ENCODE data around the gene MEIOB.

MEIOB gene

DNA sequence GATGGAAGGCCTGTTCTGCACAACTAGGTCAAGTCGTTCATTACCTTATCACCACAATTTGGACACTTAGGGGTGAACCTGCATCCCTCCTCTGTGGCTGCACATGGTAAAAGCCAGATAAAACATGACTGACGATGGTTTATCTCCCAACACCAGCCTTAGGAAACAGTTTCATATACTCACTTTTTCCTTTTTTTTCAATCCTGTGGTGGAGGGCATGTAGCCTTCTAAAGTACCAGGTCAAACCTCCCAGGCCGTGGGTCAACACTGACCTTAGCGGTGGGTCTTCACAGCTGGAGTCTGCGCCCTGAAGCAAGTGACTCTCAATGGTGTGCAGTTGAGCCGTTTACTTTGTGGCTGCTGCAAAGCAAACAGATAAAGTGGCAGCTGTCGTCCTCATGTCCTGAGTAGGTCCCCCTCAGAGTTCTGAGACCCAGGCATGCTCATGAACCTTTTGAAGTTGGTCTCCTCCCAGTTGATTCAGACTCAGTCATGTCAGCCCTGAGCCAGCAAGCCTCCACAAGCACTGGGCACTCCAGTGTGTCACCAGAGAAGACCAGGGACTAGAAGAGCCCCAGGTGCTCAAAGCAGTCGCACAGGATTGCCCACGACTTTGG, 39.0 kb downstream of the MEIOB start:
- Mint-ChIP-seq H3K27ac (no peak overlapping the region), H3K4me1 (peaks cover 22% of the 10 kb centered on the region), H3K9me3 (no peaks in the 10 kb centered on the region), H3K4me3 (no peak overlapping the region), H3K27me3 (no peaks in the 10 kb centered on the region), H3K36me3 (peaks cover 5% of the 10 kb centered on the region)
- no peak for ATAC-seq

DNA sequence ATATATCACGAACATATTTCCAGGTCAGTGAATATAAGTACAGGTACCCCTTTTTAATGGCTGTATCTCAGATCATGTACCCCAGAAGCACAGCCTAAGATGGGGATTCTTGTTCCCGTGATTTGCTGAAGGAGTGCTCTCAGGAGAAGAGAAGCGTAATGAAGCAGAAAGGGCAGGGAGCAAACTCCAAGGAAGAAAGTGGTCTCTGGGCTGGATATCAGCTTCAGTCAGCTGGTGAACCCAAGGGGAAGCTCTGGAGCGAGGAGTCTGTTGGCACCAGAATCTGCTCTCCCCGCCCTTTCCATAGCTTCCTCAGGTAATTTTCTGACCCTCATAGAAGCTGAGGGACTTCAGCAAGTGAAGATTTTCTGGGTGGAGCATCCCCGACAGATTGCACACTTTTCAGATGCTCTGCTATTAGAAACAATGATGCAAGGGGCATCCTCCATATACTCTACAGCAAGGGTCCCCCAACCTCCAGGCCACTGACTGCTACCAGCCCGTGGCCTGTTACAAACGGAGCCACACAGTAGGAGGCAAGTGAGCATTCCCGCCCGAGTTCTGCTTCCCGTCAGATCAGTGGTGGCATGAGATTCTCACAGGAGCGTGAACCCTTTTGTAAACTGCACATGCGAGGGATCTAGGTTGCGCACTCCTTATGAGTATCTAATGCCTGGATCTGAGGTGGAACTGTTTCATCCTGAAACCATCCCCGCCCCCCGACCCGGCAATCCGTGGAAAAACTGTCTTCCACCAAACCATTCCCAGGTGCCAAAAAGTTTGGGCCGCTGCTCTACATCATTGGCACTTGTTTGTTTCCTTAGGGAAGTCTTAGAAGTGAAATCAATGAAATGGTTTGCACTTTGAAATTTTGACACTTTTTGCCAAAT, 40.5 kb downstream of the MEIOB start:
- Mint-ChIP-seq H3K36me3 (peaks cover 5% of the 10 kb centered on the region), H3K9me3 (no peaks in the 10 kb centered on the region), H3K4me3 (no peak overlapping the region), H3K27me3 (no peaks in the 10 kb centered on the region), H3K27ac (no peak overlapping the region), H3K4me1 (peaks cover 29% of the 10 kb centered on the region)
- no peak for ATAC-seq

GRCh38 chr16:1830213-1830612, 41.8 kb downstream of the MEIOB start:
- Mint-ChIP-seq H3K9me3 (no peaks in the 10 kb centered on the region), H3K4me3 (no peak overlapping the region), H3K27ac (no peak overlapping the region), H3K36me3 (peaks cover 5% of the 10 kb centered on the region), H3K27me3 (no peaks in the 10 kb centered on the region), H3K4me1 (peaks cover 29% of the 10 kb centered on the region)
- ATAC-seq: no peak

DNA sequence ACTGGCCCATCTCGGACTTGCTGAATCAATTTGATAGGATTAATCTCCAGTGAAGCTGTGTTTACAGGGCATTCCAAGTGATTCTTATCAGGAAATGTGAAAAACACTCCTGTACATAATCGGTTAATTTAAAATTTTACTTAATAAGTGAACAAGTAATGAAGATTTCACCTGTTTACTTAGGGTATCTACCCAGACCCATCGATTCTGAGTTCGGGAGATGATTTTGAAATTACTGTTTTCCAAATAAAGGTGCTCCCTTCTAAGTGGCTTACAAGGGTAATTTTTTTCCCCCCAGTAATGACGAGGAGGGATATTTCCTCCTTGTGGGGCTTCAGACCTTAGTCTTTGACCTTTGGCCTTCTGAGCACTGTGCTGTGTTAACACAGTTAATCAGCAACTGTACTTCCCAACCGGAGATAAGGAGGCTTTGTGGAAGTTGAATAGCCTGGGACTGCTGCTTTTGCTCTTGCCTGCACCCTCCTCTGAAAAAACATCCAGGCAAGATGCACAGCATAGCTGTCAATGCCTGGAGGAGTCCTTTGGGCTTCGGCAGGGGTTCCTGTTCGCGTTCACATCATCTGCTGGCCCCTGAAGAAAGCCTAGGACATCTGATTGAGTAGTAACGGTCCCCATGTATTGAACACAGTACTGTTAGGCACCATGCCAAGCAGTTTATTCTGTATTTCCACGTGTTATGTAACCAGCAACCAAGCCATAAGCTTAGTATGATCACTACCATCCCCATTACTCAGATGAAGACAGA, 43.1 kb downstream of the MEIOB start:
- H3K27ac Mint-ChIP-seq: no peak overlapping the region

GRCh38 chr16:1826691-1827573, 45.0 kb downstream of the MEIOB start, which contains the start of the genes FAHD1 and HAGH:
Gene FAHD1, plus strand, starts transcription at chr16:1827206. Its CDS starts 33 bp downstream, at chr16:1827239.
Gene HAGH, minus strand, starts transcription at chr16:1826825. Its CDS starts 38 bp downstream, at chr16:1826787.
- ATAC-seq: peak; percentile 95

More for the DNA sequence above, 43.1 kb downstream of the MEIOB start:
- no peak for ATAC-seq
- H3K4me1 Mint-ChIP-seq: peaks cover 41% of the 10 kb centered on the region
- H3K27me3 Mint-ChIP-seq: no peaks in the 10 kb centered on the region
- H3K9me3 Mint-ChIP-seq: no peaks in the 10 kb centered on the region
- H3K4me3 Mint-ChIP-seq: no peak overlapping the region
- peaks cover 5% of the 10 kb centered on the region for H3K36me3 Mint-ChIP-seq

GRCh38 chr16:1825864-1826690, 45.9 kb downstream of the MEIOB start:
- ATAC-seq: peak; percentile 83
- Mint-ChIP-seq H3K9me3 (no peaks in the 10 kb centered on the region), H3K4me3 (peak overlapping the region; percentile 71), H3K27ac (peak overlapping the region; percentile 80), H3K4me1 (peaks cover 43% of the 10 kb centered on the region), H3K36me3 (no peaks in the 10 kb centered on the region), H3K27me3 (no peaks in the 10 kb centered on the region)

More at GRCh38 chr16:1826691-1827573, 45.0 kb downstream of the MEIOB start, which contains the start of the genes FAHD1 and HAGH:
- H3K4me3 Mint-ChIP-seq: peak within 1 kb of the TSS; percentile 81
- H3K9me3 Mint-ChIP-seq: no peaks in the 10 kb centered on the region
- no peaks in the 10 kb centered on the region for H3K36me3 Mint-ChIP-seq
- peaks cover 43% of the 10 kb centered on the region for H3K4me1 Mint-ChIP-seq
- no peaks in the 10 kb centered on the region for H3K27me3 Mint-ChIP-seq
- peak within 1 kb of the TSS; percentile 80 for H3K27ac Mint-ChIP-seq

- H3K36me3 Mint-ChIP-seq: no peaks in the 10 kb centered on the region
- H3K27ac Mint-ChIP-seq: no peak overlapping the region
- no peaks in the 10 kb centered on the region for H3K9me3 Mint-ChIP-seq
- ATAC-seq: no peak
- no peaks in the 10 kb centered on the region for H3K27me3 Mint-ChIP-seq
- H3K4me3 Mint-ChIP-seq: peak overlapping the region; percentile 71
- H3K4me1 Mint-ChIP-seq: peaks cover 37% of the 10 kb centered on the region
Observed at GRCh38 chr16:1825381-1825863, 46.5 kb downstream of the MEIOB start.

DNA sequence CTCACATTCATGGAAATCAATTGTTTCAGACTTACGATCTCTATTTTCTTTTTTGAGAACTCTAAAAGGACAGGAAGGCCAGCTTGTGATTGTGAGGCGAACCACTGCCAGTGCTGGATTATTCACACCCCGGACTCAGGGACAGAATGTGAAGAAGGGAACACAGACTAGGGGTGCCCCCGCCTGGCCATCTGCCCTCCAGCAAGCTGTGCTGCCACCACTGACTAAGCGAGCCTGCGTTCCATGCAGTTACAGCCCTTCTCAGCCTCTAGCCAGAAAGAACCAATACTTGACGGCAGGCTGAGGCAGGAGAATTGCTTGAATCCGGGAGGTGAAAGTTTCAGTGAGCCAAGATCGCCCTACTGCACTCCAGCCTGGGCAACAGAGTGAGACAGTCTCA, 48.1 kb downstream of the MEIOB start:
- H3K27ac Mint-ChIP-seq: no peak overlapping the region
- H3K4me1 Mint-ChIP-seq: peaks cover 22% of the 10 kb centered on the region
- no peaks in the 10 kb centered on the region for H3K9me3 Mint-ChIP-seq
- H3K4me3 Mint-ChIP-seq: no peak overlapping the region
- no peak for ATAC-seq
- no peaks in the 10 kb centered on the region for H3K27me3 Mint-ChIP-seq
- H3K36me3 Mint-ChIP-seq: no peaks in the 10 kb centered on the region

- H3K36me3 Mint-ChIP-seq: peaks cover 1% of the 10 kb centered on the region
- no peaks in the 10 kb centered on the region for H3K9me3 Mint-ChIP-seq
- no peak for ATAC-seq
- no peaks in the 10 kb centered on the region for H3K27me3 Mint-ChIP-seq
- H3K27ac Mint-ChIP-seq: no peak overlapping the region
- no peak overlapping the region for H3K4me3 Mint-ChIP-seq
- H3K4me1 Mint-ChIP-seq: peaks cover 20% of the 10 kb centered on the region
Observed at GRCh38 chr16:1822801-1823200, 49.2 kb downstream of the MEIOB start.

GRCh38 chr16:1821861-1822611, 49.9 kb downstream of the MEIOB start:
- no peak overlapping the region for H3K4me3 Mint-ChIP-seq
- H3K36me3 Mint-ChIP-seq: peaks cover 9% of the 10 kb centered on the region
- H3K4me1 Mint-ChIP-seq: peaks cover 14% of the 10 kb centered on the region
- no peaks in the 10 kb centered on the region for H3K9me3 Mint-ChIP-seq
- H3K27me3 Mint-ChIP-seq: no peaks in the 10 kb centered on the region
- no peak for ATAC-seq
- no peak overlapping the region for H3K27ac Mint-ChIP-seq

DNA sequence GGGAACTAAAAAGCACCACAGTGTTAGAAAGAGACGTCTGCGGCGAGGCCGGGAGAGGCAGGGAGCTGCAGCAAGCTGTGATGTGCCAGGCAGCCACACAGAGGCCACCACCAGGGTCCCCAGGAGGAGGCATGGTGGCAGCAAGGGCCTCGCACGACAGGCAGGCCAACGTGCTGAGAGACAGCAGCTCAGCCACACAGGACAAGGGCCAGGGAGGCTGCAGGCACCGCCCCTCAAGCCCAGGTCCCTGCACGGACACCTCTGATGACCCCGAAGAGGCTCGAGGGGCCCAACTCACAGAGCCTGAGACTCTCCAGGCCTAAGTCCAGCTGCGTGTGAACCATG, 51.0 kb downstream of the MEIOB start:
- Mint-ChIP-seq H3K9me3 (no peaks in the 10 kb centered on the region), H3K27me3 (no peaks in the 10 kb centered on the region), H3K4me1 (peaks cover 14% of the 10 kb centered on the region), H3K4me3 (no peak overlapping the region), H3K36me3 (peaks cover 9% of the 10 kb centered on the region), H3K27ac (no peak overlapping the region)
- ATAC-seq: no peak

DNA sequence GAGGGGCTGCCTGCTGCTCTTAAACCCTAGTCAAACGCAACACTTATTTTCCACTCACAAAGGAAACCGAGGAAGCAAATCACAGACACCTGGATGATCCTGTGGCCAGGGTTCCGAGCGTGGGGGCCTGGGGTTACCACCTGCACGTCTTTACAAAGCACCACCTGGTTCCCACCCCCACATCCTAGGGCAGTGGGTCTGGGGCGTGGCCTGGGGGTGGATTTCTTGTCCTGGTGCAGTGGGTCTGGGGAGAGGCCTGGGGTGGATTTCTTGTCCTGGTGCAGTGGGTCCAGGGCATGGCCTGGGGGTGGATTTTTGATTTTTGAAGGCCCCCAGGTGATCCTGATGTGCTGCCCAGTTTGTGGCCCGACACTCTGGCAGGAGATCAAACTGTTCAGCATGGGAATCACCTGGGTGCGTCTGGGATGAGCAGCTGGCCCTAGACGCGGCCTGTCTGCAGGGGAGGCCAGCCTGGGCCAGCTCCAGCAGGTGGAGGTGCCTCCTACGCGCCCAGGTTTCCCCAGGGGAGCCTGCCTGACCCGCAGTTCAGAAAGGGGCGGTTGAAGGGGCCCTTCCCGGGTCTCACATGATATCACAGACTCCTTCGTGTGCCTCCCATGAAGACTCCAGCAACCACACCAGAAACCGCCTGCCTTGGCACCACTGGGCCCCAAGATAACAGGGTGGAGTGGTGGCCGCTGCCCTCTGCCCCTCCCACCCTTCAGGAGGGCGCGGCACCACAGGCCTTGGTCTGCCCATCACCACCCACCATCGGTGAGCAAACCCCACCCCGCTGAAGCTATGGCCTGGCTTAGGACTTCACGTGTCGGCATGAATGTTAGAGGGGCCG, 51.6 kb downstream of the MEIOB start:
- no peak overlapping the region for H3K27ac Mint-ChIP-seq
- peaks cover 12% of the 10 kb centered on the region for H3K36me3 Mint-ChIP-seq
- H3K27me3 Mint-ChIP-seq: no peaks in the 10 kb centered on the region
- no peak overlapping the region for H3K4me3 Mint-ChIP-seq
- no peak for ATAC-seq
- H3K9me3 Mint-ChIP-seq: no peaks in the 10 kb centered on the region
- peaks cover 14% of the 10 kb centered on the region for H3K4me1 Mint-ChIP-seq
